Immature natural killer cell (primary cell): ENCODE results near the gene SLC12A3. TPM values are rescaled to one million over a fixed set of nuclear protein-coding genes. Genes with fewer than 3 reads are reported as not detected.

Experiments
- DNase-seq, 3 donors: peaks; one replicate each; pipeline ENCODE4 v3.0.0; 2022; ENCODE audit warnings: mixed read lengths in 1 of 3
- H3K27ac Mint-ChIP-seq, 6 donors: one replicate each; pipeline ENCODE4 v1.8.0; 2020; ENCODE audit warnings: mixed read lengths in 6 of 6, mild to moderate bottlenecking in 5 of 6, inconsistent platforms in 4 of 6, moderate library complexity in 3 of 6
- H3K27me3 Mint-ChIP-seq, 3 donors: one replicate each; pipeline ENCODE4 v1.8.0; 2020 to 2021; ENCODE audit warnings: low read depth in 3 of 3, mild to moderate bottlenecking in 3 of 3, mixed read lengths in 3 of 3, moderate library complexity in 3 of 3, inconsistent platforms in 1 of 3
- H3K36me3 Mint-ChIP-seq, 3 donors: one replicate each; pipeline ENCODE4 v1.8.0; 2020; ENCODE audit warnings: mixed read lengths in 3 of 3, inconsistent platforms in 2 of 3, mild to moderate bottlenecking in 2 of 3
- H3K4me1 Mint-ChIP-seq, 2 donors: one replicate each; pipeline ENCODE4 v1.8.0; 2020; ENCODE audit warnings: inconsistent platforms in 2 of 2, mild to moderate bottlenecking in 2 of 2, mixed read lengths in 2 of 2, moderate library complexity in 1 of 2
- H3K4me3 Mint-ChIP-seq, 5 donors: one replicate each; pipeline ENCODE4 v1.8.0; 2020; ENCODE audit warnings: mild to moderate bottlenecking in 5 of 5, mixed read lengths in 5 of 5, inconsistent platforms in 3 of 5, moderate library complexity in 3 of 5
- H3K9me3 Mint-ChIP-seq, 6 donors: one replicate each; pipeline ENCODE4 v1.8.0; 2020; ENCODE audit warnings: mild to moderate bottlenecking in 6 of 6, mixed read lengths in 6 of 6, inconsistent platforms in 4 of 6, moderate library complexity in 3 of 6
- polyA plus RNA-seq, 3 donors: library from polyadenylated mRNA; unstranded; fragments of 300-500 nt; fragmentation: Illumina TruSeq; gene quantifications; one replicate each; pipeline ENCODE4 v1.2.3, GENCODE V29; 2021

The SLC12A3 gene
- polyA plus RNA-seq, 3 donors from 2014 or later: 0.51 TPM; not detected in 2

DNA sequence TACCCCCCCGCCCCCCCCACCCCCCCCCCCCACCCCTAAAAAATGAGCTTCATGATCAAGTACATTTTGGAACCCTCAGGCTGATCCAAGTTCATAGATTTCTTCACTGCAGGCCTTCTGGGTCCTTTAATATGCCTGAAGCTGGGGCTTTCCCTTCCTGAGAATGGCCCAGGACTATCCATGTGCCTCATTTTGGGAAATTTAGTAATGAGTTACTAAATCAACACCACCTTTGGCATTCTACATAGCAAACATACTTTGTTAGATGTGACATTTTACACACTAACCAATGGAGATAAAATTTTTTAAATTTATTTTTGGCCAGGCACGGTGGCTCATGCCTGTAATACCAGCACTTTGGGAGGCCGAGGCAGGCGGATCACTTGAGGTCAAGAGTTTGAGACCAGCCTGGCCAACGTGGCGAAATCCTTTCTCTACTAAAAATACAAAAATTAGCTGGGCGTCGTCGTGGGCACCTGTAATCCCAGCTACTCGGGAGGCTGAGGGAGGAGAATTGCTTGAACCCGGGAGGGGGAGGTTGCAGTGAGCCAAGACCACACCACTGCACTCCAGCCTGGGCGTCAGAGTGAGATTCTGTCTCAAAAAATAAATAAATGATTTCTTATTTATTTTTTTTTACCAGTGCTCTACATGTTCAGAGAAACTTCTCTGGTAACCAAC is 81.0 kb downstream of the SLC12A3 start:
- Mint-ChIP-seq H3K4me3 (no peak overlapping the region), H3K27ac (no peak overlapping the region), H3K4me1 (peaks cover 7 to 9% of the 10 kb centered on the region in 2 donors), H3K9me3 (no peaks in the 10 kb centered on the region), H3K27me3 (peaks cover 0 to 2% (median 0%) of the 10 kb centered on the region in 3 donors), H3K36me3 (peaks cover 3 to 33% (median 10%) of the 10 kb centered on the region in 3 donors)
- DNase-seq: no peak

DNA sequence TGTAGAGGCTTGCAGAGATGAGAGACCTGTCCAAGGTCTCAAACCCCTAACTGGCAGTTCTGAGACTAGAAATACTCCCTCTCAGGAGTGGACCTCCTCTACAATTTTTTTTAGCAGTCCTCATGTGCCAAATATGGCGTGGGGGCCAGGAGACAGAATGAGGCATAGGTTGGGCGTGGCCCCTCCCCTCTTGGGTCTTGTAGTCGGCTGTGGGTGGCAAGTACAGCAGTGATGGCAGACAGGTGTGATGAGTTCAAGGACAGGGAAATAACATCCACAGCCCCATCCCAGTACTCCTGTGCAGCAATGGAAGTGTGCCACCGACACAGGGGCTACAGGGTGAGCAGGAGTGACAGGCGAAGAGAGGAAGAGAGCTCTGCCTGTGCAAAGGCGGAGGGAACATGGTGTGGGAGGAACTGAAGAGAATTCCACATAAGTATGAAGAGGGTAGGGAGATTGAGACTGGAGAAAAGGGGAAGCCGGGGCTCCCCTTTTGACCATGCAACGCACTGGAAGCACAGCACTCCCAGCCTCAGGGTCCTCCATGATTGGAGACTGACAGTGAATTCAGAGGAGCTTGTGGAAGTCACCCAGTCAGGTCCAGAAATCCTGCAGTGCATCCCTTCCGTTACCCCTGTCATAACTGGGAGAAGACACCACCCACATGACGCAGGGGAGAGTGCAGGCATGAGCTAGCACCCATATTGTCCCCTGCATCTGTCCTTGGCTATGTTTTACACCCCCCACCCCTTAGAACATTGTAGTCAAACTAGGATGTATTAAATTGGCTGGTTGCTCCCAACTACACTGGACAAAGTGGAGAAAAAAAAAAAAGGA is 82.0 kb downstream of the SLC12A3 start:
- Mint-ChIP-seq H3K4me3 (no peak overlapping the region), H3K36me3 (peaks cover 3 to 27% (median 6%) of the 10 kb centered on the region in 3 donors), H3K9me3 (no peaks in the 10 kb centered on the region), H3K4me1 (peaks cover 13 to 15% of the 10 kb centered on the region in 2 donors), H3K27ac (peak overlapping the region in 4 of 6 donors; percentile 5 to 83 (median 48)), H3K27me3 (peaks cover 0 to 2% (median 0%) of the 10 kb centered on the region in 3 donors)
- no peak for DNase-seq

DNA sequence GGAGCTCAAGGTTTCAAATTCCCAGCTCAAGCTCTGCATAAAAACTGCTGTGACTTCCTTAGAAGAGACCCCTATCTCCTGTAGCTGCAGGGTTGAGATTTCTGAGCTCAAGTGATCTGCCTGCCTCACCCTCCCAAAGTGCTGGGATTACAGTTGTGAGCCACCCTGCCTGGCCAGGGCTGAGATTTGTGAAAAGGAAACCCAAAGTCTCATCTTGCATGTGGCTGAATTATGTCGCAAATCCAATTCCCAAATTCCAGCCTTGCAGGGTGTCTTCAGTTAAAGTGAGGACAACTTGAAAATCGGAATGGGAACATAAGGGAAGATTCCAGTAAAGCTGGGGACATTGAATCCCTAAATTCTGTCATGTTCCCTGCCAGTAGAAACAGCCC is 82.6 kb downstream of the SLC12A3 start:
- H3K9me3 Mint-ChIP-seq: no peaks in the 10 kb centered on the region
- peak overlapping the region in 1 of 6 donors; percentile 28 for H3K27ac Mint-ChIP-seq
- peaks cover 0 to 2% (median 0%) of the 10 kb centered on the region in 3 donors for H3K27me3 Mint-ChIP-seq
- H3K4me3 Mint-ChIP-seq: no peak overlapping the region
- H3K36me3 Mint-ChIP-seq: peaks cover 3 to 25% (median 6%) of the 10 kb centered on the region in 3 donors
- H3K4me1 Mint-ChIP-seq: peaks cover 13 to 15% of the 10 kb centered on the region in 2 donors
- no peak for DNase-seq

DNA sequence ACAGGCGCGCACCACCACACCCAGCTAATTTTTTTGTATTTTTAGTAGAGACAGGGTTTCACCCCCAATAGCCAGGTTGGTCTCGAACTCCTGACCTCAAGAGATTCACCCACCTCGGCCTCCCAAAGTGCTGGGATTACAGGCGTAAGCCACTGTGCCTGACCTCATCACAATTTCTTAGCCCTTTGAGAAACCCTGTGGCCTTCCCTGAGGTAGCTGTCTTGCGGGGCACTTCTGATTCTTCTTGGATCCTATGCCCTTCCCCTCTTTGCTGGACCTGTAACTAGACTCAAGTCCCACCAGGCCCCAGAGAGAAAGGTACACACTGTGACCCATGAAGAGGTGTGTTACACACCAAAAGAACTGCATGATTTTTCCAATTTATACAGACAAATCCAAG is 83.2 kb downstream of the SLC12A3 start:
- Mint-ChIP-seq H3K4me3 (no peak overlapping the region), H3K27me3 (peaks cover 0 to 2% (median 0%) of the 10 kb centered on the region in 3 donors), H3K4me1 (peaks cover 13 to 15% of the 10 kb centered on the region in 2 donors), H3K27ac (no peak overlapping the region), H3K36me3 (peaks cover 3 to 20% (median 6%) of the 10 kb centered on the region in 3 donors), H3K9me3 (no peaks in the 10 kb centered on the region)
- no peak for DNase-seq

DNA sequence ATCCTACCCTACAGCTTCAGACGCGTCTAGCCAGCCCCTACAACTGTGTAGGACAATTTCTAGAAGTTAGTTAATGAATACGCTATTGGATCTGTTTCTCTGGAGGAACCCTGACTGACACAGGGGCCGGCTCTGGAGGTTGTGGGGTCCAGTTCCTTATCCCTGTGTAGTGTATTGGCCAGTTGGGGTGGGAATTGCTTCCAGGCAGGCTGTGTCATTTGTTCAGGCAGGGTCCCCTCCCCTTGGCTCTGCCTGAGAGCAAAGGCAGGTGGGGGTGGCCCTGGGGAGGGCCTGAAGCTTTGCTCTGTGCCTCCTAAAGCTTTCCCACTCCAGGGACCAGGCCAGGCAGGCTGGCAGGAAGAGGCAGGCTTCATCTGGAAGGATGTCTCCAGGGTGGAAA is 85.0 kb downstream of the SLC12A3 start:
- H3K4me1 Mint-ChIP-seq: peaks cover 13 to 15% of the 10 kb centered on the region in 2 donors
- no peaks in the 10 kb centered on the region for H3K27me3 Mint-ChIP-seq
- peaks cover 0 to 4% (median 3%) of the 10 kb centered on the region in 3 donors for H3K36me3 Mint-ChIP-seq
- no peak overlapping the region for H3K27ac Mint-ChIP-seq
- no peak for DNase-seq
- H3K9me3 Mint-ChIP-seq: no peaks in the 10 kb centered on the region
- H3K4me3 Mint-ChIP-seq: no peak overlapping the region

DNA sequence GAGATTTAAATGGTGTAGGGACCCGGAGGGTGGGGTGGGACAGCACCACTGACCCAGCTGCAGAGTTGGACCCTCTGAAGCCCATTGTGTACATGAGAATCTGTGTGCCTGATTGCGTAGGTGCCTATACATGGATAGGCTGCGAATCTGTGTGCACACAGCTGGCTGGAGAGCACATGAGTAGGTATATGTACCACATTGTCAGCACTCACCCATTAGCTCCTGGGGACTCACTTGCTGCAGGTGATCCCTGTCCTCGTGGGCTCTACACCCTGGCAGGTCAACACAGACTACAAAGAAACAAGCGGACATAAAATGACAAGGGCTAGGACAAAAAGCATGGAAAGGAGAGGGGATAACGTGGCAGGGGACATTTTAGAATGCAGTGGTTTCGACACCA is 85.4 kb downstream of the SLC12A3 start:
- peak overlapping the region in 2 of 6 donors; percentile 6 to 11 for H3K27ac Mint-ChIP-seq
- no peaks in the 10 kb centered on the region for H3K27me3 Mint-ChIP-seq
- H3K4me1 Mint-ChIP-seq: peaks cover 13 to 15% of the 10 kb centered on the region in 2 donors
- DNase-seq: no peak
- no peak overlapping the region for H3K4me3 Mint-ChIP-seq
- H3K9me3 Mint-ChIP-seq: no peaks in the 10 kb centered on the region
- H3K36me3 Mint-ChIP-seq: peaks cover 0 to 3% (median 3%) of the 10 kb centered on the region in 3 donors

DNA sequence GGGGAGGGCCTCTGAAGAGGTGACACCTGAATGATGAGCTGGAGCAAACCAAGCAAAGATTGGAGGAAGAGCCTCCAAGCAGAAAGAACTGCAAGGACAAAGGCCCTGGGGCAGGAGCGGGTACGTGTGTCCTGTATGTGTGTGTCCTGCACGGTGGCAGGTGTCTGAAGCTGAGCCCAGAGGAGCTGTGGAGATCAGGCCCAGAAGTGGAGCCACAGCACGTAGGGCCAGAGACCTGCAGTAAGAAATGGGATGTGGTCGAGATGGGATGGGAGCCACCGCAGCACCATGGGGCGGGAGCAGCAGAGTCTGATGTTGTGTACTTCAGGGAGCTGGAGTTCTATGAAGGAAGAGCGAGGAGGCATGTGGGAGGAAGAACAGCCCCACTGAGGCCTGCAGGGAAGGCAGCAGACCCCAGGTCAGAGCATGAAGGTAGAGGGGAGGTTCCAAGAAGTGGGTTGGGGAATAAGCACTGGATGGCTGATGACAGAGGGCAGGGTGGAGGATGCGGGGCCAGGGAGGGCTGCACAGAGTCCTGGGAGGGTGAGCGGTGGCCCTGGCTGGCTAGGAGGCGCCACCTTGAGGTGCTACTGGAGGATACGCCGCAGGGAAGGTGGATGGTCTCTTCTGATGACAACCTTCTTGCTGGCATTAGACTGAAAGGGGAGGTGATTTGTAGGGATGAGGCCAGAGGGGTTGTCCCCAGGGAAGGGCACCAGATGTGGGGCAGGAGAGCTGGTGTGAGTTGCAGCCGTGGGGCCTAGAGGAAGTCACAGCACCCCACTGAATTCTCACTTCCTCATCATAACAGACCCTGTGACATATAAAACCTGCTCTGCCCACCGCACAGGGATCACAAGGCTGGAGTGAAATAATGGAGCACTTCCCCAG is 86.1 kb downstream of the SLC12A3 start:
- Mint-ChIP-seq H3K27me3 (no peaks in the 10 kb centered on the region), H3K36me3 (peaks cover 0 to 3% (median 3%) of the 10 kb centered on the region in 3 donors), H3K4me3 (no peak overlapping the region), H3K27ac (peak overlapping the region in 2 of 6 donors; percentile 6 to 53), H3K4me1 (peaks cover 13 to 15% of the 10 kb centered on the region in 2 donors), H3K9me3 (no peaks in the 10 kb centered on the region)
- DNase-seq: peak in 2 of 3 donors; percentile 21 to 31

DNA sequence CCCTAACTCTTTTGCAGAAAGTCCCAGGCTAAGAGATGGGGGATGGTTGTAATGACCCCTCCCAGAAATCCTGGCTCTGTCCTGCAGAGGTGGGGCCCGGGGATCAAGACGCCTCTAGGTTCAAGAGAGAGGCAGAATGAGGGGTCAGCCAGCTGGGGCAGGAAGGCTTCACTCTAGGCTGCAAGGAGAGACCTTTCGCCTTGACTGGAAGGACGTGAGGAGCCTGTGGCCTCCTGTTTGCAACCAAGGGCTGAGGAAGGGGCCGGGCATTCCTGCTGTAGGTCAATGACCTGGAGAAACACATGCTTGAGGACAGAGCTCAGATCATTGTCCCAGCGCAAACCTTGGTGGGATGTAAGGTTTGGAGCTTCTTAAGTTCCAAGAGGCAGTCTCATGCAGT is 88.0 kb downstream of the SLC12A3 start:
- H3K36me3 Mint-ChIP-seq: peaks cover 0 to 3% (median 3%) of the 10 kb centered on the region in 3 donors
- no peak for DNase-seq
- H3K27me3 Mint-ChIP-seq: no peaks in the 10 kb centered on the region
- no peak overlapping the region for H3K27ac Mint-ChIP-seq
- H3K4me1 Mint-ChIP-seq: peaks cover 12 to 13% of the 10 kb centered on the region in 2 donors
- no peaks in the 10 kb centered on the region for H3K9me3 Mint-ChIP-seq
- H3K4me3 Mint-ChIP-seq: no peak overlapping the region

DNA sequence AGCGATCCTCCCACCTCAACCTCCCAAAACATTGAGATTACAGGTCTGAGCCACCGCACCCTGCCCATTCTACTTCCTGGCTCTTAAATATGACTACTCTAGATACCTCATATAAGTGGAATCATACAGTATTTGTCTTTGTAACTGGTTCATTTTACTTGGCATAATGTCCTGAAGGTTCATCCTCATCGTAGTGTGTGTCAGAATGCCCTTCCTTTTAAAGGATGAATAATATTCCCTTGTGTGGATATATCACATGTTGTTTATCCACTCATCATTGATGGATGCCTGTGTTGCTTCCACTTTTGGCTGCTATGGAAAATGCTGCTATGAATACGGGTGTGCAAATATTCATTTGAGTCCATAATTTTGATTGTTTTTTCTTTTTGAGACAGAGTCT is 91.1 kb downstream of the SLC12A3 start:
- Mint-ChIP-seq H3K27me3 (no peaks in the 10 kb centered on the region), H3K9me3 (no peaks in the 10 kb centered on the region), H3K4me1 (peaks cover 5% of the 10 kb centered on the region in 2 donors), H3K27ac (no peak overlapping the region), H3K36me3 (no peaks in the 10 kb centered on the region), H3K4me3 (no peak overlapping the region)
- DNase-seq: no peak

DNA sequence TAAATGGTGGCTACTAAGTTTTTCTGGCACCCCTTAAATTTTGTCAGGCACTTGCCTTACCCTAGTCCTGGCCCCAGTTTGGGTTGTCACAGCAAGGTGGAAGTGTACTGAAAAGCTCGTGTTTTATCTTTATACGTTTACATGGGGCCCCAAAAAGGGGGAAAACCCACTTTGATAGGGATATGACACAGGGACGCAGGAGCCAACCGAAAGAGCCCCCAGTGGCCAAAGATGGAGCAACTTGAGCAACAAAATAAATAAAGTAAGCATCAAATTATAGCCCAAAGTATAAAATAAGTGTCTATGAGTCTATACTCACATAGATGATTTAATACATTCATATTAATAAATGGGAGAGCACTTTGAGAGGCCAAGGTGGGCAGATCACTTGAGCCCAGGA is 91.7 kb downstream of the SLC12A3 start:
- Mint-ChIP-seq H3K4me1 (no peaks in the 10 kb centered on the region), H3K27ac (no peak overlapping the region), H3K36me3 (no peaks in the 10 kb centered on the region), H3K4me3 (no peak overlapping the region), H3K27me3 (no peaks in the 10 kb centered on the region), H3K9me3 (no peaks in the 10 kb centered on the region)
- DNase-seq: no peak

DNA sequence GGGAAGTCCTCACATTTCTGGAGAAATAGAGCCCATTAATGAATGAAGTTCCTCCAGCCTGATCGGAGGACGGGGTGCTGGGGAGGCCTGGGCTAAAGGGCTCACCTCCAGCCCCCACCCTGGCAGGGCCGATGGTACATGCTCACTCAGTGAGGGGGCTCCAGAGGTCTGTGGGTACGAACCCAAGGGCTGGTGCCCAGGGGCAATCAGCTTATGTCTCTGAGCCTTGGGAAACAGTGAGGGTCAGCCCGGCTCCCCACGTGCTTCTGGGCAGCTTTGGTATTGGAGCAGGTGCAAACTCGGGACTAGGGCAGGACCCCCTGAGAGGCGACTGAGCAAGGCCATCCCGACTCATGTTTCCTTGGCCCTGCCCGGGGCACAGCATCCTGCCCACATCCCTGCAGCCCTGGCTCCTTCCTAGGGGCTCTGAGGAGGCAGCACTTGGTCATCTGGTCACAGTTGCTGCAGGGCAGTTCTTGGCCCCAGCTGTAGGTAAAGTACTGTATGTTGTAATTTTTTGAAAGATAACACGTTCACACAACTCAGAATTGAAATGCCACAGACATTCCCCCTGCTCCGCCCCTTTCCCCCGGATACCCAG is 95.8 kb downstream of the SLC12A3 start:
- peaks cover 16% of the 10 kb centered on the region in 2 donors for H3K4me1 Mint-ChIP-seq
- no peak overlapping the region for H3K27ac Mint-ChIP-seq
- H3K4me3 Mint-ChIP-seq: no peak overlapping the region
- H3K36me3 Mint-ChIP-seq: no peaks in the 10 kb centered on the region
- no peak for DNase-seq
- peaks cover 0 to 1% (median 0%) of the 10 kb centered on the region in 3 donors for H3K27me3 Mint-ChIP-seq
- H3K9me3 Mint-ChIP-seq: no peaks in the 10 kb centered on the region

DNA sequence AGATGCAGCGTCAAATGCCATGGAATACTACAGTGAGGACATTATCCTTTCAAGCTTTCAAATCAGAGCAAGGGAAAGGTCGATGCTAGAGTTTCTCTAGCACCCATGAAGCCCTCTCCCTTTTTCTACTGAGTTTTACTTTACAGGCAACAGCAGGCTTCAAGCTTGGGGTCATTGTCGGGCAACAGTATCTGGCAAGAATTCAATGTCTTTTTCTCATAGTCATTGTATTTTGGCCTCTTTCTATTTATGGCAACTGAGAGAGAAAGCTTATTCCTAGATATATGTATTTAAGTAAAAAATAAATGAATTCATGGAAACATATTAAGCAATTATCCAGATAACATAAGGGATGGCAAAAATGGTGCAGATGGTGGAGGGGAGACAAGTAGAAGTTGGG is 96.4 kb downstream of the SLC12A3 start:
- no peak overlapping the region for H3K27ac Mint-ChIP-seq
- peaks cover 0 to 1% (median 0%) of the 10 kb centered on the region in 3 donors for H3K27me3 Mint-ChIP-seq

DNA sequence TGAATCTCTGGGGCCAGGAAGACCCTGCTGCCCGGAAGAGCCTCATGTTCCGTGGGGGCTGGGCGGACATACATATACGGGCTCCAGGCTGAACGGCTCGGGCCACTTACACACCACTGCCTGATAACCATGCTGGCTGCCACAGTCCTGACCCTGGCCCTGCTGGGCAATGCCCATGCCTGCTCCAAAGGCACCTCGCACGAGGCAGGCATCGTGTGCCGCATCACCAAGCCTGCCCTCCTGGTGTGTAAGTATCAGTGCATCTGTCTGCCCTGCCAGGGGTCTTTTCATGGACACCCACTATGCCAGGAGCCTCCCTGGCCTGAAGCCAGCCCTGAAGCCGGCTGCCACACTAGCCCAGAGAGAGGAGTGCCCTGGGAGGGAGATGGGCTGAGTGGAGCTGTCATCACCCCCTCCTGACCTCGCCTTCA is 96.9 kb downstream of the SLC12A3 start, which contains the start of gene CETP:
TSS of gene CETP (plus strand) at position 100 of the 431 bp plus-strand sequence. CDS start at position 130, 30 bp downstream.
- peaks cover 0 to 1% (median 0%) of the 10 kb centered on the region in 3 donors for H3K27me3 Mint-ChIP-seq
- no peak within 1 kb of the TSS for H3K4me3 Mint-ChIP-seq
- peaks cover 20 to 21% of the 10 kb centered on the region in 2 donors for H3K4me1 Mint-ChIP-seq
- no peak within 1 kb of the TSS for H3K27ac Mint-ChIP-seq
- H3K9me3 Mint-ChIP-seq: no peaks in the 10 kb centered on the region
- no peaks in the 10 kb centered on the region for H3K36me3 Mint-ChIP-seq
- DNase-seq: no peak

More for the DNA sequence above, 96.4 kb downstream of the SLC12A3 start:
- H3K9me3 Mint-ChIP-seq: no peaks in the 10 kb centered on the region
- H3K4me1 Mint-ChIP-seq: peaks cover 20 to 21% of the 10 kb centered on the region in 2 donors
- no peak overlapping the region for H3K4me3 Mint-ChIP-seq
- DNase-seq: no peak
- no peaks in the 10 kb centered on the region for H3K36me3 Mint-ChIP-seq
